IMR-90 (cell line): Measurements from ENCODE around the gene UNC5A. TPM values are rescaled to one million over a fixed set of nuclear protein-coding genes. Genes with fewer than 3 reads are reported as not detected.

Experiments used
- ATAC-seq: fragments of 200-7000 bp; cut with Tn5 transposase; 2 replicates; pipeline ENCODE4 v1.9.1; 2020; ENCODE audit warnings: low read depth, mild to moderate bottlenecking, moderate library complexity
- BruUV-seq: library from RNA; stranded (reverse); fragments of 400-500 nt; replicated peaks from 2 replicates; lab custom pipeline; 2021; lab: Mats Ljungman, UMichigan
- CTCF ChIA-PET: fragments of 300-600 bp; formaldehyde crosslinking; extraction: SDS; loops from one replicate; lab custom pipeline; 2021; ENCODE audit warnings: antibody characterized with exemption; lab: Yijun Ruan, JAX
- POLR2A ChIA-PET: fragments of 300-600 bp; sonication (Branson Sonifier 250); formaldehyde crosslinking; loops from one replicate; lab custom pipeline; 2022; ENCODE audit warnings: antibody characterized with exemption; ENCODE audit not compliant: unreplicated experiment; lab: Charles Lee
- DNase-seq: peaks from one replicate; pipeline ENCODE4 v3.0.0; 2013
- H2AFZ ChIP-seq: replicated peaks from 2 replicates; pipeline ENCODE3; 2013; ENCODE audit warnings: low read length, mild to moderate bottlenecking; ENCODE audit not compliant: poor library complexity
- H2AK5ac ChIP-seq: 2 replicates; pipeline ENCODE4 v1.6.1; 2013; ENCODE audit warnings: low read depth, low read length, inconsistent platforms
- H2AK9ac ChIP-seq: replicated peaks from 2 replicates; pipeline ENCODE3; 2013; ENCODE audit warnings: mild to moderate bottlenecking, low read depth, low read length, moderate library complexity; ENCODE audit not compliant: poor library complexity
- H2BK120ac ChIP-seq: 2 replicates; pipeline ENCODE4 v1.6.1; 2013; ENCODE audit warnings: low read depth, low read length, inconsistent platforms
- H2BK15ac ChIP-seq: 3 replicates; pipeline ENCODE4 v1.6.1; 2013; ENCODE audit warnings: low read depth, low read length, inconsistent platforms
- H2BK20ac ChIP-seq: 2 replicates; pipeline ENCODE4 v1.6.1; 2013; ENCODE audit warnings: low read depth, mild to moderate bottlenecking, inconsistent platforms, low read length, moderate library complexity
- H2BK5ac ChIP-seq: 2 replicates; pipeline ENCODE4 v1.6.1; 2013; ENCODE audit warnings: mild to moderate bottlenecking, low read depth, low read length, inconsistent platforms; ENCODE audit not compliant: poor library complexity, severe bottlenecking
- H3K14ac ChIP-seq: replicated peaks from 2 replicates; pipeline ENCODE4 v1.6.1; 2013; ENCODE audit warnings: low read depth, low read length, inconsistent platforms
- H3K18ac ChIP-seq: 2 replicates; pipeline ENCODE4 v1.6.1; 2013; ENCODE audit warnings: low read depth, low read length, control low read depth
- H3K23ac ChIP-seq: 2 replicates; pipeline ENCODE4 v1.6.1; 2013; ENCODE audit warnings: low read depth, low read length, inconsistent platforms
- H3K27ac ChIP-seq: 2 replicates; pipeline ENCODE4 v1.5.1; 2013; ENCODE audit warnings: mild to moderate bottlenecking, control low read depth, low read length; ENCODE audit not compliant: insufficient read depth
- H3K27me3 ChIP-seq: 2 replicates; pipeline ENCODE4 v1.6.1; 2013; ENCODE audit warnings: low read length; ENCODE audit not compliant: control insufficient read depth, insufficient read depth
- H3K36me3 ChIP-seq: 2 replicates; pipeline ENCODE4 v1.6.1; 2013; ENCODE audit warnings: low read length, mixed read lengths; ENCODE audit not compliant: control insufficient read depth, insufficient read depth
- H3K4ac ChIP-seq: 2 replicates; pipeline ENCODE4 v1.6.1; 2013; ENCODE audit warnings: low read depth, low read length, inconsistent platforms
- H3K4me1 ChIP-seq: 2 replicates; pipeline ENCODE4 v1.6.1; 2013; ENCODE audit warnings: low read length, mixed read lengths; ENCODE audit not compliant: control insufficient read depth, insufficient read depth
- H3K4me2 ChIP-seq: 2 replicates; pipeline ENCODE4 v1.6.1; 2013; ENCODE audit warnings: low read depth, mild to moderate bottlenecking, control low read depth, low read length, moderate library complexity
- H3K4me3 ChIP-seq: 2 replicates; pipeline ENCODE4 v1.5.1; 2013; ENCODE audit warnings: low read depth, mild to moderate bottlenecking, control low read depth, low read length, moderate library complexity; ENCODE audit not compliant: insufficient read depth
- H3K56ac ChIP-seq: 2 replicates; pipeline ENCODE4 v1.6.1; 2013; ENCODE audit warnings: low read length, inconsistent platforms; ENCODE audit not compliant: insufficient read depth; ENCODE audit errors: extremely low read depth
- H3K79me1 ChIP-seq, 2 experiments: 2 replicates each; pipeline ENCODE4 v1.6.1; 2013; ENCODE audit warnings: low read length in 2 of 2, inconsistent platforms in 1 of 2, low read depth in 1 of 2
- H3K9ac ChIP-seq: 2 replicates; pipeline ENCODE4 v1.6.1; 2013; ENCODE audit warnings: low read depth, low read length, control low read depth
- H3K9me1 ChIP-seq: 2 replicates; pipeline ENCODE4 v1.6.1; 2013; ENCODE audit warnings: low read length, inconsistent platforms; ENCODE audit not compliant: insufficient read depth
- H3K9me3 ChIP-seq: 2 replicates; pipeline ENCODE4 v1.6.1; 2013; ENCODE audit warnings: low read length; ENCODE audit not compliant: control insufficient read depth, insufficient read depth
- H4K20me1 ChIP-seq: 2 replicates; pipeline ENCODE4 v1.6.1; 2013; ENCODE audit warnings: low read length, inconsistent platforms; ENCODE audit not compliant: insufficient read depth
- H4K5ac ChIP-seq: 2 replicates; pipeline ENCODE4 v1.6.1; 2013; ENCODE audit warnings: mild to moderate bottlenecking, low read depth, low read length, control low read depth
- H4K8ac ChIP-seq, 2 experiments: 2 replicates each; pipeline ENCODE4 v1.6.1; 2013; ENCODE audit warnings: low read depth in 2 of 2, low read length in 2 of 2, control low read depth in 1 of 2, inconsistent platforms in 1 of 2
- H4K91ac ChIP-seq: 2 replicates; pipeline ENCODE4 v1.6.1; 2013; ENCODE audit warnings: low read depth, low read length, inconsistent platforms; ENCODE audit not compliant: insufficient read depth
- BHLHE40 ChIP-seq: fragments of 150-350 bp; IDR thresholded peaks from 2 replicates; pipeline ENCODE4 v1.6.1; 2016; ENCODE audit warnings: mild to moderate bottlenecking, low read depth, low read length
- CHD1 ChIP-seq: IDR thresholded peaks from 2 replicates; pipeline ENCODE4 v1.6.1; 2012; ENCODE audit warnings: low read depth, low read length, improper control_type of control experiment
- CTCF ChIP-seq: conservative IDR thresholded peaks from 2 replicates; pipeline ENCODE4 v1.5.1; 2012; ENCODE audit warnings: mild to moderate bottlenecking, low read depth, low read length, improper control_type of control experiment
- ELK1 ChIP-seq: fragments of 150-350 bp; IDR thresholded peaks from 2 replicates; pipeline ENCODE4 v1.6.1; 2016; ENCODE audit warnings: low read depth, mild to moderate bottlenecking, low read length, moderate library complexity, borderline replicate concordance
- FOS ChIP-seq: fragments of 150-350 bp; IDR thresholded peaks from 2 replicates; pipeline ENCODE4 v1.6.1; 2016; ENCODE audit warnings: low read depth, low read length
- MAZ ChIP-seq: IDR thresholded peaks from 2 replicates; pipeline ENCODE4 v1.6.1; 2012; ENCODE audit warnings: low read depth, mild to moderate bottlenecking, low read length, improper control_type of control experiment, moderate library complexity, borderline replicate concordance
- MXI1 ChIP-seq: IDR thresholded peaks from 2 replicates; pipeline ENCODE4 v1.6.1; 2012; ENCODE audit warnings: low read depth, mild to moderate bottlenecking, low read length, moderate library complexity, borderline replicate concordance
- NFE2L2 ChIP-seq: fragments of 150-350 bp; IDR thresholded peaks from 2 replicates; pipeline ENCODE4 v1.6.1; 2016; ENCODE audit warnings: low read depth, mild to moderate bottlenecking, low read length
- POLR2A ChIP-seq: IDR thresholded peaks from 2 replicates; pipeline ENCODE4 v1.6.1; 2012; ENCODE audit warnings: mild to moderate bottlenecking, low read depth, low read length
- RAD21 ChIP-seq: IDR thresholded peaks from 2 replicates; pipeline ENCODE4 v1.6.1; 2012; ENCODE audit warnings: low read length, improper control_type of control experiment
- RFX5 ChIP-seq: IDR thresholded peaks from 2 replicates; pipeline ENCODE4 v1.8.0; 2012; ENCODE audit warnings: low read depth, mild to moderate bottlenecking, low read length, moderate library complexity
- SMC3 ChIP-seq: fragments of 150-350 bp; IDR thresholded peaks from 2 replicates; pipeline ENCODE4 v1.6.1; 2016; ENCODE audit warnings: low read depth, mild to moderate bottlenecking, antibody characterized with exemption, low read length, moderate library complexity
- WGBS, 2 experiments: methylation state at CpG; one replicate each; pipeline versions ENCODE4 v1.1.5 to v1.1.7; 2013; ENCODE audit warnings: missing lambda C conversion rate in 2 of 2; ENCODE audit not compliant: insufficient read length in 1 of 2; ENCODE audit errors: extremely low coverage in 2 of 2; 5-methylcytosine and 5-hydroxymethylcytosine counted together
- dilution Hi-C: fragments of 300-500 bp; cut with HindIII; formaldehyde crosslinking; loops from one replicate; pipeline ENCODE4 v1.14.3; 2018; ENCODE audit warnings: low sequenced_read_pairs; ENCODE audit not compliant: unreplicated experiment
- in situ Hi-C: fragments of 300-500 bp; cut with MboI; formaldehyde crosslinking; loops from 3 replicates; pipeline ENCODE4 v1.14.3; 2019; ENCODE audit warnings: low sequenced_read_pairs, inconsistent platforms, mixed read lengths
- intact Hi-C: fragments of 100-400 bp; cut with micrococcal nuclease; formaldehyde crosslinking; loops from 2 replicates; pipeline ENCODE4 v1.10.0; 2022
- polyA plus RNA-seq, 3 experiments: library from polyadenylated mRNA; depleted of rRNA; stranded (reverse); fragments of >200 nt; gene quantifications; 2 replicates each; pipeline ENCODE4 v1.2.3, GENCODE V29; 2012; ENCODE audit warnings: low replicate concordance in 1 of 3
- total RNA-seq: library from RNA; depleted of rRNA; stranded (reverse); fragments of >200 nt; gene quantifications from 2 replicates; pipeline ENCODE4 v1.2.3, GENCODE V29; 2012
- TF ChIP-seq, protein P1 (sequence below): fragments of 150-350 bp; IDR thresholded peaks from 2 replicates; pipeline ENCODE4 v1.6.1; 2017; ENCODE audit warnings: mild to moderate bottlenecking, antibody characterized with exemption, low read length, low read depth

Gene UNC5A
- total and polyA plus RNA-seq, 2 of the 4 experiments (the other 2 are of a cell fraction): not detected

DNA sequence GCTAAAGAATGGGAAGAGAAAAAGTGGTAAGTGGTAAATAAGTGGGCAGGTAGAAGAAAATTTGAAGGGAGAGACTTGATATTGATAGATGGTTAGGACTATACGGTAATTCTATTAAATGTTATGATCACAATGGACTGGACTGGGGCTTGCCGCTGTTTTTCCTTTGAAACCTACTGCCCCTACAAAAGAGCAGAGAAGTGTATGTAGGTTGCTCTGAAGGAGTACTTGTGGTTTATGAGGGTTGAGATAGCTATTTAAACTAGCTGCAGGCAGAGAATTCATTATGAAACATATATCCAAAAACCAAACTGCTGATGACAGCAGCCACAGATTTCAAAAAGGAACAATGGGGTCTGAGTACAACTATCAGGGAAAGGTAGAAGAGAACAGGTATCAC is 105.5 kb downstream of the UNC5A start:
- H3K9me3 ChIP-seq: no peaks in the 10 kb centered on the region
- H2BK5ac ChIP-seq: no peak overlapping the region
- no peak overlapping the region for H2AK9ac ChIP-seq
- H2BK120ac ChIP-seq: no peak overlapping the region
- CTCF ChIA-PET: no interaction called here
- no peak overlapping the region for H4K91ac ChIP-seq
- no peak overlapping the region for H3K4me3 ChIP-seq
- no peaks in the 10 kb centered on the region for H3K27me3 ChIP-seq
- peaks cover 28 to 29% of the 10 kb centered on the region in 2 experiments for H3K79me1 ChIP-seq
- no peak for ATAC-seq
- no peak overlapping the region for H2BK15ac ChIP-seq
- H3K27ac ChIP-seq: no peak overlapping the region
- DNase-seq: no peak
- in situ Hi-C loops (no loop called here), intact Hi-C loops (no loop called here), dilution Hi-C loops (no loop called here)
- H3K4me2 ChIP-seq: no peak overlapping the region
- no peak overlapping the region for H3K14ac ChIP-seq
- no peak overlapping the region for H3K56ac ChIP-seq
- TF ChIP-seq CTCF: no peak
- no peak for TF ChIP-seq SMC3
- no peak for TF ChIP-seq CHD1
- TF ChIP-seq POLR2A: no peak
- no peak for TF ChIP-seq RFX5
- TF ChIP-seq, protein P1, sequence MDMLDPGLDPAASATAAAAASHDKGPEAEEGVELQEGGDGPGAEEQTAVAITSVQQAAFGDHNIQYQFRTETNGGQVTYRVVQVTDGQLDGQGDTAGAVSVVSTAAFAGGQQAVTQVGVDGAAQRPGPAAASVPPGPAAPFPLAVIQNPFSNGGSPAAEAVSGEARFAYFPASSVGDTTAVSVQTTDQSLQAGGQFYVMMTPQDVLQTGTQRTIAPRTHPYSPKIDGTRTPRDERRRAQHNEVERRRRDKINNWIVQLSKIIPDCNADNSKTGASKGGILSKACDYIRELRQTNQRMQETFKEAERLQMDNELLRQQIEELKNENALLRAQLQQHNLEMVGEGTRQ: no peak
- TF ChIP-seq NFE2L2: no peak
- no peak for TF ChIP-seq MAZ
- no peak for TF ChIP-seq MXI1
- TF ChIP-seq FOS: no peak
- no peak for TF ChIP-seq RAD21
- no peak for TF ChIP-seq BHLHE40
- TF ChIP-seq ELK1: no peak
- H3K36me3 ChIP-seq: peaks cover 4% of the 10 kb centered on the region; the same call in 1 of the 2 replicates
- H3K9ac ChIP-seq: no peak overlapping the region
- H3K18ac ChIP-seq: no peak overlapping the region
- no peaks in the 10 kb centered on the region for H3K4me1 ChIP-seq
- WGBS, 2 experiments: no CpG with 5 or more reads among the region's 2 CpGs
- no peak overlapping the region for H2AFZ ChIP-seq
- POLR2A ChIA-PET: interaction anchor here (0.5 to 1.0 kb wide), 3 partner anchors 12 to 243 kb away, joined by 3 to 17 read pairs (median 6); no protein-coding TSS in a partner anchor
- BruUV-seq: no TSS peak
- no peak overlapping the region for H3K4ac ChIP-seq
- H4K5ac ChIP-seq: no peak overlapping the region
- peaks cover 10% of the 10 kb centered on the region for H4K20me1 ChIP-seq
- H2BK20ac ChIP-seq: no peak overlapping the region
- H4K8ac ChIP-seq: no peak overlapping the region
- no peak overlapping the region for H2AK5ac ChIP-seq
- H3K23ac ChIP-seq: no peak overlapping the region
- peaks cover 3% of the 10 kb centered on the region; the same call in 1 of the 2 replicates for H3K9me1 ChIP-seq
